Fibroblast of lung (primary cell): ENCODE results near the gene RNASE13.

Experiments
- CTCF ChIP-seq, 2 donors: IDR thresholded peaks in 1 of 2; conservative IDR thresholded peaks in 1 of 2; 1 replicate in 1 of 2; 2 replicates in 1 of 2; pipeline ENCODE4 v1.5.1; 2011 to 2012; ENCODE audit warnings: low read length in 2 of 2, control low read depth in 1 of 2, inconsistent platforms in 1 of 2, low read depth in 1 of 2, mild to moderate bottlenecking in 1 of 2
- EZH2 ChIP-seq: IDR thresholded peaks from 2 replicates; pipeline ENCODE4 v1.5.1; 2012; ENCODE audit warnings: low read length, control low read depth, mild to moderate bottlenecking; ENCODE audit errors: missing control alignments

- TF ChIP-seq CTCF (conservative IDR thresholded peaks at IDR 0.05 in 1 of 2, IDR thresholded peaks at IDR 0.05 in 1 of 2; ENCODE audit: low read depth in 1 of 2, low read length in 2 of 2) (no peak), EZH2 (no peak)
Observed at GRCh38 chr14:21072781-21073339, 38.3 kb upstream of the RNASE13 start.
